Liver (tissue), 9 donors: ENCODE results near the gene SYNDIG1. TPM values are rescaled to one million over a fixed set of nuclear protein-coding genes. Genes with fewer than 3 reads are reported as not detected.

Experiments
- DNase-seq: peaks from one replicate; pipeline ENCODE4 v3.0.0-alpha.2; 2017; ENCODE audit warnings: low spot score
- H3K27ac ChIP-seq, 2 donors: one replicate each; pipeline ENCODE4 v1.7.0; 2013; ENCODE audit warnings: inconsistent platforms in 2 of 2, low read length in 2 of 2, control low read depth in 1 of 2, low read depth in 1 of 2, mild to moderate bottlenecking in 1 of 2
- H3K27me3 ChIP-seq, 4 donors: one replicate each; pipeline versions ENCODE4 v1.6.1 to v1.7.0; 2013; ENCODE audit warnings: low read length in 3 of 4, inconsistent platforms in 1 of 4, mild to moderate bottlenecking in 1 of 4, moderate library complexity in 1 of 4; ENCODE audit not compliant: control insufficient read depth in 4 of 4, insufficient read depth in 4 of 4
- H3K36me3 ChIP-seq, 4 donors: one replicate each; pipeline versions ENCODE4 v1.6.1 to v1.7.0; 2013; ENCODE audit warnings: low read length in 3 of 4, mild to moderate bottlenecking in 3 of 4, low read depth in 1 of 4, moderate library complexity in 1 of 4; ENCODE audit not compliant: control insufficient read depth in 4 of 4, insufficient read depth in 3 of 4
- H3K4me1 ChIP-seq, 4 donors: one replicate each; pipeline versions ENCODE4 v1.6.1 to v1.7.0; 2013; ENCODE audit warnings: low read length in 3 of 4, mild to moderate bottlenecking in 3 of 4, moderate library complexity in 1 of 4; ENCODE audit not compliant: control insufficient read depth in 4 of 4, insufficient read depth in 4 of 4
- H3K4me3 ChIP-seq, 3 donors: one replicate each; pipeline versions ENCODE4 v1.6.1 to v1.7.0; 2013; ENCODE audit warnings: low read length in 3 of 3, control low read depth in 1 of 3, low read depth in 1 of 3, mild to moderate bottlenecking in 1 of 3
- H3K9ac ChIP-seq, 2 donors: one replicate each; pipeline ENCODE4 v1.7.0; 2013; ENCODE audit warnings: low read length in 2 of 2, mild to moderate bottlenecking in 2 of 2, moderate library complexity in 2 of 2, control low read depth in 1 of 2, low read depth in 1 of 2
- H3K9me3 ChIP-seq, 4 donors: one replicate each; pipeline versions ENCODE4 v1.6.1 to v1.7.0; 2013; ENCODE audit warnings: low read length in 3 of 4; ENCODE audit not compliant: control insufficient read depth in 4 of 4
- EGR1 ChIP-seq, 2 donors: IDR thresholded peaks; 2 replicates each; pipeline ENCODE4 v1.6.1; 2016 to 2018; ENCODE audit warnings: antibody characterized with exemption in 2 of 2, low read depth in 2 of 2
- FOXA1 ChIP-seq: IDR thresholded peaks from 2 replicates; pipeline ENCODE4 v1.6.1; 2016; ENCODE audit warnings: antibody characterized with exemption
- HNF4A ChIP-seq, 2 donors: conservative IDR thresholded peaks; 2 replicates each; pipeline ENCODE4 v1.6.1; 2016; ENCODE audit warnings: antibody characterized with exemption in 2 of 2, mild to moderate bottlenecking in 2 of 2
- HNF4G ChIP-seq: IDR thresholded peaks from 2 replicates; pipeline ENCODE4 v1.6.1; 2016; ENCODE audit warnings: antibody characterized with exemption
- JUND ChIP-seq, 2 donors: IDR thresholded peaks; 2 replicates each; pipeline ENCODE4 v1.6.1; 2016; ENCODE audit warnings: antibody characterized with exemption in 2 of 2
- MAX ChIP-seq: IDR thresholded peaks from 2 replicates; pipeline ENCODE4 v1.6.1; 2016; ENCODE audit warnings: antibody characterized with exemption
- NR2F2 ChIP-seq: IDR thresholded peaks from 2 replicates; pipeline ENCODE4 v1.6.1; 2016; ENCODE audit warnings: antibody characterized with exemption
- RAD21 ChIP-seq, 2 donors: IDR thresholded peaks; 2 replicates each; pipeline ENCODE4 v1.6.1; 2016; ENCODE audit warnings: antibody characterized with exemption in 2 of 2, mild to moderate bottlenecking in 2 of 2
- REST ChIP-seq: IDR thresholded peaks from 2 replicates; pipeline ENCODE4 v1.6.1; 2016; ENCODE audit warnings: antibody characterized with exemption, mild to moderate bottlenecking
- RXRA ChIP-seq, 2 donors: IDR thresholded peaks; 2 replicates each; pipeline ENCODE4 v1.6.1; 2017 to 2018; ENCODE audit warnings: antibody characterized with exemption in 2 of 2, mild to moderate bottlenecking in 1 of 2
- SP1 ChIP-seq: IDR thresholded peaks from 2 replicates; pipeline ENCODE4 v1.6.1; 2018; ENCODE audit warnings: antibody characterized with exemption, mild to moderate bottlenecking
- TAF1 ChIP-seq: conservative IDR thresholded peaks from 2 replicates; pipeline ENCODE4 v1.6.1; 2016; ENCODE audit warnings: antibody characterized with exemption, mild to moderate bottlenecking
- YY1 ChIP-seq: IDR thresholded peaks from 2 replicates; pipeline ENCODE4 v1.6.1; 2016; ENCODE audit warnings: antibody characterized with exemption, mild to moderate bottlenecking
- ZBTB33 ChIP-seq: IDR thresholded peaks from 2 replicates; pipeline ENCODE4 v1.6.1; 2016; ENCODE audit warnings: antibody characterized with exemption
- WGBS: extraction: QIAGEN DNeasy Blood & Tissue Kit; methylation state at CpG from one replicate; pipeline ENCODE4 v1.1.7; 2013; 5-methylcytosine and 5-hydroxymethylcytosine counted together
- polyA plus RNA-seq, 2 donors: library from polyadenylated mRNA; stranded (reverse) in 1 of 2; unstranded in 1 of 2; fragments of 200-250 nt in 1 of 2; fragments of >200 nt in 1 of 2; fragmentation: Nextera tagmentation in 1 of 2; extraction: Ambion mirVana in 1 of 2; gene quantifications; one replicate each; pipeline versions ENCODE4 v1.2.1 to v1.2.3, GENCODE V29; 2013 to 2015
- total RNA-seq, 2 donors: library from RNA; depleted of rRNA; stranded (reverse); fragments of >200 nt; gene quantifications; one replicate each; pipeline ENCODE4 v1.2.3, GENCODE V29; 2014
- TF ChIP-seq, protein P1 (sequence below): fragments of 150-350 bp; IDR thresholded peaks from 2 replicates; pipeline ENCODE4 v1.5.1; 2017; ENCODE audit warnings: improper control_type of control experiment, low read depth, low read length; ENCODE audit not compliant: missing input control
- donor health status: healthy.
- donor health status: healthy.
- donor health status: healthy.
- donor health status: healthy.
- donor health status: healthy.

SYNDIG1 gene
- total and polyA plus RNA-seq, 4 donors, result 0.05 to 0.08 TPM; not detected in 2

DNA sequence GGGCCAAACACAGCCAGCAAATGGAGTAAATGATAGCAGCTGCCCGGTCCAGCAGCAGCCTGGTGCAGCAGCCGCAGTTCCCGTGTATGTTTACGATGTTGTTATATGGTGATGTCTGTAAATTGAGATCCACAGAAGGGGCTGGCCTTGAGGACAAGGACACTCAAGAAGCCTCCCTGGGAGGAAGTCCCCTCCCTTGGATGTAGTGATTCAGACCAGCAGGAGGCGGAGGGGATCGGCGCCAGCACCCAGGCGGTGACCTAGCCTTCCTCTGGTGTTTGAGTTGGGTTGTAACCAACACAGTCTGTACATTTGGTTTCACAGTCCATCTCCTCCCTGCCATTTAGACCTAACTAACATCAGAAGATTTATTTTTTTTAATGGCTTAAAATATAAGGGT lies 187.8 kb downstream of the SYNDIG1 start:
- Histone ChIP-seq H3K9me3 (no peaks in the 10 kb centered on the region), H3K27ac (no peak overlapping the region), H3K27me3 (peaks cover 0 to 3% (median 0%) of the 10 kb centered on the region in 4 donors), H3K9ac (no peak overlapping the region), H3K4me3 (no peak overlapping the region), H3K4me1 (no peaks in the 10 kb centered on the region), H3K36me3 (no peaks in the 10 kb centered on the region)
- 85% methylated on average over 8 of the region's 8 CpGs for WGBS
- DNase-seq, result no peak
- TF ChIP-seq SP1, result no peak
- no peak for TF ChIP-seq RXRA (IDR thresholded peaks at IDR 0.05)
- TF ChIP-seq RAD21 (IDR thresholded peaks at IDR 0.05), result no peak
- no peak for TF ChIP-seq HNF4A (conservative IDR thresholded peaks at IDR 0.05)
- TF ChIP-seq, protein P1, sequence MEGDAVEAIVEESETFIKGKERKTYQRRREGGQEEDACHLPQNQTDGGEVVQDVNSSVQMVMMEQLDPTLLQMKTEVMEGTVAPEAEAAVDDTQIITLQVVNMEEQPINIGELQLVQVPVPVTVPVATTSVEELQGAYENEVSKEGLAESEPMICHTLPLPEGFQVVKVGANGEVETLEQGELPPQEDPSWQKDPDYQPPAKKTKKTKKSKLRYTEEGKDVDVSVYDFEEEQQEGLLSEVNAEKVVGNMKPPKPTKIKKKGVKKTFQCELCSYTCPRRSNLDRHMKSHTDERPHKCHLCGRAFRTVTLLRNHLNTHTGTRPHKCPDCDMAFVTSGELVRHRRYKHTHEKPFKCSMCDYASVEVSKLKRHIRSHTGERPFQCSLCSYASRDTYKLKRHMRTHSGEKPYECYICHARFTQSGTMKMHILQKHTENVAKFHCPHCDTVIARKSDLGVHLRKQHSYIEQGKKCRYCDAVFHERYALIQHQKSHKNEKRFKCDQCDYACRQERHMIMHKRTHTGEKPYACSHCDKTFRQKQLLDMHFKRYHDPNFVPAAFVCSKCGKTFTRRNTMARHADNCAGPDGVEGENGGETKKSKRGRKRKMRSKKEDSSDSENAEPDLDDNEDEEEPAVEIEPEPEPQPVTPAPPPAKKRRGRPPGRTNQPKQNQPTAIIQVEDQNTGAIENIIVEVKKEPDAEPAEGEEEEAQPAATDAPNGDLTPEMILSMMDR, result no peak
- TF ChIP-seq FOXA1, result no peak
- no peak for TF ChIP-seq YY1
- TF ChIP-seq EGR1 (IDR thresholded peaks at IDR 0.05; ENCODE audit: low read depth in 2 of 2), result no peak
- no peak for TF ChIP-seq HNF4G

GRCh38 chr20:24657878-24658620 lies 188.6 kb downstream of the SYNDIG1 start:
- H3K36me3 ChIP-seq, result no peaks in the 10 kb centered on the region
- no peak for TF ChIP-seq HNF4A (conservative IDR thresholded peaks at IDR 0.05)
- no peak for TF ChIP-seq JUND (IDR thresholded peaks at IDR 0.05)
- no peaks in the 10 kb centered on the region for H3K4me1 ChIP-seq
- no peak overlapping the region for H3K4me3 ChIP-seq
- peaks cover 0 to 3% (median 0%) of the 10 kb centered on the region in 4 donors for H3K27me3 ChIP-seq
- H3K27ac ChIP-seq, result no peak overlapping the region
- 84% methylated on average over 27 of the region's 27 CpGs for WGBS
- no peak for DNase-seq
- no peak overlapping the region for H3K9ac ChIP-seq
- H3K9me3 ChIP-seq, result no peaks in the 10 kb centered on the region

DNA sequence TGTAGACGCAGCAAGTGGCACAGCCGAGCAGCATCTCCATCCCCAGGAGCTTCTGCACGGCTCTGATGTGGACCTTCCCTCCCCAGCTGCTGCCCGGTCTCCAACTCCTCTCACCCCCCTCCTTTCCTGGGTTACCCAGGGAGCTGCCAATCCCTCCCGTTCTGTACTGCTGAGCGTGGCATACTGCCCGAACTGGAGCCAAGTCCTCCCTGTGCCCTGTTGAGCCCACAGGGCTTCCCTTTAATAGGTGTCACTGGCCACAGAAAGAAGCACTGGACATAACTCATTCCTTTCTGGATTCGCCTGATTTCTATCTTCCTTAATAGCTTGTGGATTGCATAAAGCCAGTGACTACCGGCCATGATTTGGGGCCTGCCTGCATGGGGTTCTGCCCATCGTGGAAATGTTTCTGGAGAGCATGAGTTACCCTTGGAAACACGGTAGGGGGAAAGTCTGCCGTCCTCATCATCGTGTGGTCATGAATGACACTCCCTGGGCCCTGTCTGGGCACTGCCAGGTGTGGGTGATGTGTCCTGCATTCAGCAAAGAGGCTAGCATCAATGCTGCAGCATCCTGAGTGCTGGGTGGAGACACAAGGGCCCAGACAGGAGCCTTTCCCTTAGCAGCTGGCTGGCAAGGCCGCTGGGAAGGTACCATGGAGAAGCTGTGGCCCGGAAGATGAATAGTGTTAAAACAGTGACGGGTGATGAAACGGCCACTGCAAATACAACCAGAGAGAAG lies 189.7 kb downstream of the SYNDIG1 start:
- no peak overlapping the region for H3K4me3 ChIP-seq
- H3K4me1 ChIP-seq, result no peaks in the 10 kb centered on the region
- peaks cover 0 to 3% (median 0%) of the 10 kb centered on the region in 4 donors for H3K27me3 ChIP-seq
- DNase-seq, result no peak
- no peak overlapping the region for H3K9ac ChIP-seq
- WGBS, result 83% methylated on average over 17 of the region's 17 CpGs
- no peaks in the 10 kb centered on the region for H3K9me3 ChIP-seq
- no peak overlapping the region for H3K27ac ChIP-seq
- no peaks in the 10 kb centered on the region for H3K36me3 ChIP-seq
- TF ChIP-seq TAF1, result no peak
- TF ChIP-seq EGR1 (IDR thresholded peaks at IDR 0.05; ENCODE audit: low read depth in 2 of 2), result no peak
- no peak for TF ChIP-seq YY1
- no peak for TF ChIP-seq JUND (IDR thresholded peaks at IDR 0.05)
- no peak for TF ChIP-seq RAD21 (IDR thresholded peaks at IDR 0.05)
- TF ChIP-seq MAX, result no peak
- TF ChIP-seq RXRA (IDR thresholded peaks at IDR 0.05), result no peak
- TF ChIP-seq ZBTB33, result no peak
- TF ChIP-seq, protein P1, result no peak
- TF ChIP-seq REST, result no peak
- TF ChIP-seq NR2F2, result no peak
